GM19043 (cell line): ENCODE measurements around the gene NPM1.
A peak's percentile ranks its signal among the peaks of the same experiment; 100 is the strongest.
"Not testable (repeated sequence)": the region's sequence is repeated elsewhere in the genome, so short reads cannot be mapped to it uniquely, and the experiment has no call there.

Experiments
- ATAC-seq: cut with Tn5 transposase; IDR thresholded peaks from one replicate; pipeline ENCODE4 v1.9.1; 2021; ENCODE audit warnings: low read depth; ENCODE audit not compliant: unreplicated experiment

Gene NPM1

GRCh38 chr5:171384999-171385398, 2.6 kb upstream of the NPM1 start:
- not testable (repeated sequence) for ATAC-seq

DNA sequence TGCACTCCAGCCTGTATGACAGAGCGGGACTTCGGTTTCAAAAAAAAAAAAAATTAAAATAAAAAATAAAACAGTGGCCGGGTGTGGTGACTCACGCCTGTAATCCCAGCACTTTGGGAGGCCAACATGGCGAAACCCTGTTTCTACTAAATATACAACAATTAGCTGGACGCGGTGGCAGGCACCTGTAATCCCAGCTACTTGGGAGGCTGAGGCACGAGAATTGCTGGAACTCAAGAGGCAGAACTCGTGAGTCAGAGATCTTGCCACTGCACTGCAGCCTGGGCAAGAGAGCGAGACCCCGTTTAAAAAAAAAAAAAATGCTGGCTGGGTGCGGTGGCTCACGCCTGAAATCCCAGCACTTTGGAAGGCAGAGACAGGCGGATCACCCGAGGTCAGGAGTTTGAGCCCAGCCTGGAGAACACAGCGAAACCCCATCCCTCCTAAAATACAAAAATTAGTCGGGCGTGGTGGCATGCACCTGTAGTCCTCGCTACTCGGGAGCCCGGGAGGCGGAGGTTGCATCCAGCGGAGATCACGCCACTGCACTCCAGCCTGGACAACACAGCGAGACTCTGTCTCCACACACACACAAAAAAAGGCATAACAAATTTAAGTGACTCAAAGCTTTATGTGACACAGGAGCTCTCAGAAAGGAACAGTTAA, 1.5 kb upstream of the NPM1 start:
- ATAC-seq, result no peak

DNA sequence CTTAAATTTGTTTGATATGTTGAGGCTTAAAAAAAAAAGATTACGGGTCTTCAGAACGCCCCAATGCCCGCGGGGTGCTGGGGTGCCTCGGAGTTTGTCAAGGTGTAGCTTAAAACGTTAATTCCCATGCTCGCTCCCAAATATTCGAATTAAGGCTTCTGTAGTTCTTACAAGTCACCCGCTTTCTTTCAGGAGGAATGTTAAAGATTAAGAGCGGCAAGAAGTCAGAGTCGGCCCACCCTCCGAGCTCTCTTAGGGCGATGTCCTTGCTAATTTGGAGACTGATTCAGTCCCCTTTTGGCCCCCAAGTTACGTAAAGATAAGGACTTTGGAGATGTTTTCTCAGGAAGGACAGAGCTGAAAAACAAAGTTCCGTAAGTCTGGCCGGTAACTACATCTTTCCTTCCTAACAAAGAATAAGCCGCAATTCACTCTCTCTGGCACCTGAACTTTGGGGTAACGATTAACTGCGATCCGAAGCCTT, 746 bp upstream of the NPM1 start:
- ATAC-seq, result no peak

DNA sequence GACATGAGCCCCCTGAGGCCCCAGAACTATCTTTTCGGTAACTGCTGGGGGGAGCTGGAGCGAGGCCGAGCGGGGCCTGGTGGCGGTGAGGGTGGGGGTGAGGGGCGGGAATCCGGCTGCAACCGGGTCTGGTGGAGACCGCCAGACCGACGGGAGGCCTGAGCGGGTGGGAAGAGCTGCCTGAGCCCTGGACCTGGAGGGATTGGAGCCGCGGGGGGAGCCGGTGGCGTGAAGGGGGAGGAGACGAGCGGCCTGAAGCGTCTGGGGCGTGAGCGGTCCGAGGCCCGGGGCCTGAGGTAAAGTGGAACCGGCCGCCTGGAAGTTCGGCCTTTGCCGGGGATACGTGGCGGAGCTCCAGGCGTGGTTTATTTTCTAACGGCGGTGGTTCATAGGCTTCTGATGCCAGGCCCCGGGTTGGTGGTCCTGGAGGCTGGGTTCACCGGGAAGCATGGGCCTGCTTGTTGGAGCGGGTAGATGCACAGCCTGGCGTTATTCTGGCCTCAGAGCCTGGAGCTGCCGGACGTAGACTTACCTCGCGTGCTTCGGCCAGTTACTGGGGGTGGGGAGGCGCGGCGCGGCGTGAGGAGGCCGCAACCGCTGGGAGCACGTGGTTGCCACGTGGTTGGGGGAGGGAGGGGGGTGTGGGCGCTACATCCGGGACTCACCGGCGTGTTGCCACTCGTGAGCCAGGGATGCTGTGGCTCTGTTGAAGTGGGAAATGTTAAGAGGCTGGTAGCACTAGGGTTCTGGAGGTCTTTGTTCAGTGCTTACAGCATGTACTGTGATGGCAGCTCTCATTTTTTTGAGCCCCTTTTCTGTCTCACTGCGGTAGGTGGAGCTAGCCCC, 544 bp downstream of the NPM1 start:
- peak; percentile 37 for ATAC-seq

DNA sequence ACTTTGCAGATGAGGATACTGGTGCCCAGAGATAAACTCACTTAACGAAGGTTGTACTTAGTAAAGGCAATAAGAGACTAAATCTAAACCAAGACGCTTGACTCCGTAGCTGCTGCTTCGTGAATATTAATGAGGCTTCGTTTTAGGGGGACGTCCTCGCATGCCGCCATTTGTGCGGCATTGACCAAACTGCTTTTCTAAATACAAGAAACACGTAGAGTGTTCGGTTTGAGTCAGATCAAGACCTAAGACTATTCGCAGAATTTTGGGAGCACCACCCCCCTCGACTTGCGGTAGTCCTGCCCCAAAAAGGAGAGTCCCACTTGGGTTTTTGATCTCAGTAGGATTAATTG, 1.1 kb downstream of the NPM1 start:
- no peak for ATAC-seq

GRCh38 chr5:171390883-171391677, 3.4 kb downstream of the NPM1 start:
- ATAC-seq, result no peak

- ATAC-seq, result no peak
Measured at GRCh38 chr5:171391996-171392577, 4.4 kb downstream of the NPM1 start.

DNA sequence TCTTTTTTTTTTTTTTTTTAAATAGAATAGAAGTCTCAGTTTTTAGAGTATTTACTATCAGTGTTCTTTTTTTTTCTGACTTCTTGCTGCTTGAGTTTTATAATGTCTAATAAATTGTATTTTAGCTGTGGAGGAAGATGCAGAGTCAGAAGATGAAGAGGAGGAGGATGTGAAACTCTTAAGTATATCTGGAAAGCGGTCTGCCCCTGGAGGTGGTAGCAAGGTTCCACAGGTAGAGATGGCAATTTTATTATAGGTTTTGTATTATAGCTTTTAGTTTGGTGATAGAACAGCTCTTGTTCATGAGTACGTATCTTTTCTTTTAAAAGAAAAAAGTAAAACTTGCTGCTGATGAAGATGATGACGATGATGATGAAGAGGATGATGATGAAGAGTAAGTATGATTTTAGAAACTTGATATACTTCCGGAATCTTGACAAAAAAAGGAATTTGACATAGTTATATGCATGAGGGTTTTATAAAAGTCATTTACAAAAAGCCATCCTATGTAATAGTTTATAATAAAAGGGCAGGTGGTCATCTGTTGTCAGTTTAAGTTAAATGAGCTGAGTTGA, 5.0 kb downstream of the NPM1 start:
- no peak for ATAC-seq

DNA sequence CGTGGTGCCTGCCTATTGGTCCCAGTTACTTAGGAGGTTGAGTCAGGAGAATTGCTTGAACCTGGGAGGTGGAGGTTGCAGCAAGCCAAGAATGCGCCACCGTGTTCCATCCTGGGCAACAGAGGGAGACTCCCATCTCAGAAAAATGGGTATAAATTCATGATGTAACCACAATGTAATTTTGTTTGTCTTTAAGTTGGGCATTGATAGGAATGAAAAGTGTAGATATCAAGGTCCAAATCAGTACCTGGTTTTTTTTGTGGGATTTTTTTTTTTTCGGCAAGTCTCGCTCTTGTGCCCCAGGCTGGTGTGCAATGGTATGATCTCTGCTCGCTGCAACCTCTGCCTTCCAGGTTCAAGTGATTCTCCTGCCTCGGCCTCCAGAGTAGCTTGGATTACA, 7.4 kb downstream of the NPM1 start:
- no peak for ATAC-seq

DNA sequence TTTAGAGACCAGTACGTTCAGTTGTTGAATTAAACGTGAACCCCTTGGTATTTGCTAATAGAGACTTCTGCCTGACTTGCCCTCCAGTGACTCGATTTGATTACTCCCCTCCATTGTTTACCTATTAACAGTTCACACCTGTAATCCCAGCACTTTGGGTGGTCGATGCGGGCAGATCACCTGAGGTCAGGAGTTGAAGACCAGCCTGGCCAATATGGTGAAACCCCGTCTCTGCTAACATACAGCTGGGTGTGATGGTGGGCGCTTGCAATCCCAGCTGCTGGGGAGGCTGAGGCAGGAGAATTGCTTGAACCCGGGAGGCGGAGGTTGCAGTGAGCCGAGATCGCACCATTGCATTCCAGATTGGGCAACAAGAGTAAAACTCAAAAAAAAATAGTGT, 8.9 kb downstream of the NPM1 start:
- not testable (repeated sequence) for ATAC-seq

DNA sequence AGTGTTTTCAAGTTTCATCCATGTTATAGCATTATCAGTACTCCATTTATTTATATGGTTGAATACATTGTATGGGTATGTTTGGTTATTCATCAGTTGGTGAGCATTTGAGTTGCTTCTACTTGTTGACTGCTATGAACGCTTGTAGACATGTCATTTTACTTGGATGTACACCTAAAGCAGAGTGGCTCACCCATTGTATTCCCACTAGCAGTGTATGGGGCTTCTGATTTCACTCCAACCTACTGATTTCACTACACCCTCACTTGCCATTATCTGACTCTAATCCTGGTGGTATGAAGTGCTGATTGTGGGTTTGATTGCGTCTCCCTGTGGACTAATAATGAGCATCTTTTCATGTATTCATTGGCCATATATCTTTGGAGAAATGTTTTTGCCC, 9.5 kb downstream of the NPM1 start:
- ATAC-seq, result no peak

DNA sequence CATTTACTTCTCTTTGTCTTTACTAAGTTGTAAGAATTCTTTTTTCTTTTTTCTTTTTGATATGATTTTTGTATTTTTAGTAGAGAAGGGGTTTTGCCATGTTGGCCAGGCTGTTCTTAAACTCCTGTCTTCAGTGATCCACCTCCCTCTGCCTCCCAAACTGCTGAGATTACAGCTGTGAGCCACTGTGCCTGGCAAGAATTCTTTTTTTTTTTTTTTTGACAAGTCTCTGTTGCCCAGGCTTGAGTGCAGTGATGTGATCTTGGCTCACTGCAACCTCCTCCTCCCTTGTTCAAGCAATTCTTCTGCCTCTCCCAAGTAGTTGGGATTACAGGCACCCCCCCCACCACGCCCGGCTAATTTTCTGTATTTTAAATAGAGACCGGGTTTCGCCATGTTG, 9.9 kb downstream of the NPM1 start:
- no peak for ATAC-seq

- not testable (repeated sequence) for ATAC-seq
Measured at GRCh38 chr5:171398660-171399059, 11.0 kb downstream of the NPM1 start.

DNA sequence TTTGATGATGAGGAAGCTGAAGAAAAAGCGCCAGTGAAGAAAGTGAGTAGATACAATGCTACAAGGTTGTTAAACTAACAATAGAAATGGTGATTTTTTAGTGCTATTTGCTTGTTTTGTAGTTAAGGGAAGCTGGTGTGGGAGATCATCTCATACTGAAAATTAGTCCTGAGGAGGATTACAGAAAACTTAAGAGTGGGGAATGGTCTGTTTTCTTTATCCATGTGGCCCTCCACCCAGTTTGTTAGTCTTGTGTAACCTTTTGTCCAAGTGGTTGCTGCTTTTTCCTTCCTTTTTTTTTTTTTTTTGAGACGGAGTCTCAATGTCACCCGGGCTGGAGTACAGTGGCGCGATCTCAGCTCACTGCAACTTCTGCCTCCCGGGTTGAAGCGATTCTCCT, 12.5 kb downstream of the NPM1 start:
- no peak for ATAC-seq

GRCh38 chr5:171401167-171401947, 13.7 kb downstream of the NPM1 start:
- ATAC-seq, result no peak

GRCh38 chr5:171402751-171403150, 15.1 kb downstream of the NPM1 start:
- ATAC-seq, result not testable (repeated sequence)

- no peak for ATAC-seq
Measured at GRCh38 chr5:171405615-171406014, 18.0 kb downstream of the NPM1 start.

- no peak for ATAC-seq
Measured at GRCh38 chr5:171407234-171407633, 19.6 kb downstream of the NPM1 start.

DNA sequence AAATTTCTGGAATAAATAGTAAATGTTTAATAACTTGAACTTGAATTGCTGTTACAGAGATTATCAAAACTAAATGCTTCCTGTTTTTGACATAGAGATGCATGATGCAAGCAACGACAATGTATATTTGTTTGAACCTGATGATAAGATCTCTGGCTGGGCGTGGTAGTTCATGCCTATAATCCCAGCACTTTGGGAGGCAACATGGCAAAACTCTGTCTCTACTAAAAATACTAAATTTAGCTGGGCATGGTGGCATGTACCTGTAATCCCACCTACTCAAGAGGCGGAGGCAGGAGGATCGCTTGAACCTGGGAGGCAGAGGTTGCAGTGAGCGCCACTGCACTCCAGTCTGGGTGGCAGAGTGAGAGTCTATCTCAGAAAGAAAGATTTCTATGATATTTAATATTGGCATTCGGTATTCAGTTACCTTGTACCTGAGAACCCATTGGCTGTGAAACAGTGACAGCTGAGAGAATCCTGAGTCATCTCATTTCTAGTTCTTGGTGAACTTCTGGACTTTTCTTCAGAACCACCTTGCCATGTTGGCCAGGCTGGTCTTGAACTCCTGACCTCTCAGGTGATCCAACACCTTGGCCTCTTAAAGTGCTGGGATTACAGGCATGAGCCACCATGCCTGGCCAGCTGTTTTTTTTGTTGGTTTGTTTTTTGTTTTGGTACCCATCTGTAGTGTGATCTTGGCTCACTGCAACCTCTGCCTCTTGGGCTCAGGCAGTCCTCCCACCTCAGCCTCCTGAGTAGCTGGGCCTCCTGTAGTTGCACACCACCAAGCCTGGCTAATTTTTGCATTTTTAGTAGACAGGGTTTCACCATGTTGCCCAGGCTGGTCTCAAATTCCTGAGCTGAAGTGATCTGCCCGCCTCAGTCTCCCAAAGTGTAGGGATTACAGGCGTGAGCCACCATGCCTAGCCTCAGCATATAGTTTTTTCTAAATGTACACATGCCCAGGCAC, 21.8 kb downstream of the NPM1 start:
- no peak for ATAC-seq
